Measurements from ENCODE around the gene ARPC1B. TPM values are rescaled to one million over a fixed set of nuclear protein-coding genes. Genes with fewer than 3 reads are reported as not detected.

The ARPC1B gene
- polyA plus RNA-seq, 1 experiment = 190 TPM

DNA sequence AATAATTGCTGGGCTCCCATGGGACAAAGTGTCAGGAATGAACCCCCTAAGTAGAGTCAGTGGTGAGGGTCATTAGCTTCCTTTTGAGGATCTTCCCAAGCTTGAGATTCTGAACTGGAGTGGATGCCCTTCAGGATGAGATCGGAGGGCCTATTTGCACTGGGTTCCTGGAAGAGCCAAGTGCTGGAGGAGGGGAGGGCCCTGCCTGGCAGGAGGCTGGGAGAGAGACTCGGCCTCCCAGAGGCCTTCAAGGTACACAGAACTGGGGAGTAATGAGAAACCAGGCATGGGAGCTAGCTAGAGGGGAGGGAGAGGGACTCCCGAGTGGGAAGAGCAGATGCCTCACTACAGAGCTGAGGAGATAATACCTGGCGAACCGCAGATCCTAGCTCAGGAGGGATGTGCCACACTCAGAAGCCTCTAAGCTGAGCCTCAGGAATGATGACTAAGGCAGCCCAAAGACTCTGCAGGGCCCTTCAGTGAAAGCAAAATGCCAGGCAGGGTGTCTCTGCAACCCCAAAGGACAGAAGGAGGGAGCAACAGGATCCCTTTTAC lies 24.4 kb downstream of the ARPC1B start:
- TF ChIP-seq, protein P1, sequence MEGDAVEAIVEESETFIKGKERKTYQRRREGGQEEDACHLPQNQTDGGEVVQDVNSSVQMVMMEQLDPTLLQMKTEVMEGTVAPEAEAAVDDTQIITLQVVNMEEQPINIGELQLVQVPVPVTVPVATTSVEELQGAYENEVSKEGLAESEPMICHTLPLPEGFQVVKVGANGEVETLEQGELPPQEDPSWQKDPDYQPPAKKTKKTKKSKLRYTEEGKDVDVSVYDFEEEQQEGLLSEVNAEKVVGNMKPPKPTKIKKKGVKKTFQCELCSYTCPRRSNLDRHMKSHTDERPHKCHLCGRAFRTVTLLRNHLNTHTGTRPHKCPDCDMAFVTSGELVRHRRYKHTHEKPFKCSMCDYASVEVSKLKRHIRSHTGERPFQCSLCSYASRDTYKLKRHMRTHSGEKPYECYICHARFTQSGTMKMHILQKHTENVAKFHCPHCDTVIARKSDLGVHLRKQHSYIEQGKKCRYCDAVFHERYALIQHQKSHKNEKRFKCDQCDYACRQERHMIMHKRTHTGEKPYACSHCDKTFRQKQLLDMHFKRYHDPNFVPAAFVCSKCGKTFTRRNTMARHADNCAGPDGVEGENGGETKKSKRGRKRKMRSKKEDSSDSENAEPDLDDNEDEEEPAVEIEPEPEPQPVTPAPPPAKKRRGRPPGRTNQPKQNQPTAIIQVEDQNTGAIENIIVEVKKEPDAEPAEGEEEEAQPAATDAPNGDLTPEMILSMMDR (IDR thresholded peaks at IDR 0.05; ENCODE audit: low read depth, low read length) = no peak
- Histone ChIP-seq H3K27me3 (ENCODE audit: control insufficient read depth, insufficient read depth, low read length) (no peaks in the 10 kb centered on the region), H3K4me3 (ENCODE audit: low read depth, low read length) (no peak overlapping the region), H3K27ac (ENCODE audit: low read depth, low read length) (no peak overlapping the region), H3K9me3 (ENCODE audit: control insufficient read depth, insufficient read depth, low read length) (no peaks in the 10 kb centered on the region)
- ChIA-PET CTCF (interaction anchor here (0.6 kb wide), 1 partner anchor 10 kb away, joined by 4 read pairs; no protein-coding TSS in a partner anchor), POLR2A (interaction anchor here (0.9 to 1.8 kb wide), 2 partner anchors 10 to 20 kb away, joined by 3 to 12 read pairs; partner anchors contain the start of genes BUD31 and PDAP1)
- DNase-seq (ENCODE audit: low read depth, low spot score) = no peak

DNA sequence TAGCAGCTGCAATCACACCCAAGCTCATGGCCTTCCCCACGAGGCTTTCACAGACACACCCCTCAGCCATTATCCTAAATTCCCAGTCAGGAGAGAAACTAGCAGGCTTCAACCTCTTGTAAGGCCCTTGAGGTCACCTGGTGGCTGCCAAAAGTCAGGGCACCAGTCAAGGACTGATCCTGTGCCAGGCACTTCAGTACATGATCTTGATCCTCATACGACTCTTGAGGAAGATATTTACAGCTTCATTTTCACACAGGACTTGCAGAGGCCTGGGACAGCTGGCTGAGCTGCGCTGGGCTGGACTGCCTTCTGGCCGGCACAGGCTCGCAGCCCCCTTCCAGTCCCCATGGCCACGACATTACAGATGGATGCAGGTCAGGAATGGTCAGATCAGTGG lies 25.1 kb downstream of the ARPC1B start:
- ChIA-PET CTCF (no interaction called here), POLR2A (interaction anchor here (1.8 kb wide), 1 partner anchor 9 kb away, joined by 12 read pairs; the partner anchor contains the start of genes BUD31 and PDAP1)
- no peak for DNase-seq (ENCODE audit: low read depth, low spot score)
- no peaks in the 10 kb centered on the region for H3K27me3 ChIP-seq (ENCODE audit: control insufficient read depth, insufficient read depth, low read length)
- TF ChIP-seq, protein P1 (IDR thresholded peaks at IDR 0.05; ENCODE audit: low read depth, low read length) = no peak
- H3K9me3 ChIP-seq (ENCODE audit: control insufficient read depth, insufficient read depth, low read length) = no peaks in the 10 kb centered on the region
- H3K27ac ChIP-seq (ENCODE audit: low read depth, low read length) = no peak overlapping the region
- no peak overlapping the region for H3K4me3 ChIP-seq (ENCODE audit: low read depth, low read length)

DNA sequence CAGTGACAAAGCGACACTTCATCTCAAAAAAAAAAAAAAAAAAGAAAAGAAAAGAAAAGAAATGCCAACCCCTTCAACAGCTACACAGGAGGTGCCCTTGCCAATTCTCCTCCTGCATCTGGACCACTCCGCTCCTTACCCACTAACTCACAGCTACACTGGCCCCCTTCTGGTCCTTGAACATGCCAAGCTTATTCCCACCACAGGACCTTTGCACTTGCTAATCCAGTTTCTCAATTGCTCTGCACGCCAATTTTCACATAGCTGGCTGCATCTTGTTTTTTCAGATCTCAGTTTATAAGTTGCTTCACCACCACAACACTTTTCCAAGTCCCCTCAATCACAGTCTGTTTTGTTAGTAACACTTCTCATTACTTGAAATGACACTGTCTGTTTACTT lies 28.3 kb downstream of the ARPC1B start:
- TF ChIP-seq, protein P1 (IDR thresholded peaks at IDR 0.05; ENCODE audit: low read depth, low read length) = no peak
- H3K27ac ChIP-seq (ENCODE audit: low read depth, low read length) = no peak overlapping the region
- no peaks in the 10 kb centered on the region for H3K9me3 ChIP-seq (ENCODE audit: control insufficient read depth, insufficient read depth, low read length)
- DNase-seq (ENCODE audit: low read depth, low spot score) = no peak
- CTCF ChIA-PET = no interaction called here
- no peaks in the 10 kb centered on the region for H3K27me3 ChIP-seq (ENCODE audit: control insufficient read depth, insufficient read depth, low read length)
- no peak overlapping the region for H3K4me3 ChIP-seq (ENCODE audit: low read depth, low read length)
- POLR2A ChIA-PET = interaction anchor here (0.7 kb wide), 1 partner anchor 9 kb away, joined by 6 read pairs; no protein-coding TSS in a partner anchor

DNA sequence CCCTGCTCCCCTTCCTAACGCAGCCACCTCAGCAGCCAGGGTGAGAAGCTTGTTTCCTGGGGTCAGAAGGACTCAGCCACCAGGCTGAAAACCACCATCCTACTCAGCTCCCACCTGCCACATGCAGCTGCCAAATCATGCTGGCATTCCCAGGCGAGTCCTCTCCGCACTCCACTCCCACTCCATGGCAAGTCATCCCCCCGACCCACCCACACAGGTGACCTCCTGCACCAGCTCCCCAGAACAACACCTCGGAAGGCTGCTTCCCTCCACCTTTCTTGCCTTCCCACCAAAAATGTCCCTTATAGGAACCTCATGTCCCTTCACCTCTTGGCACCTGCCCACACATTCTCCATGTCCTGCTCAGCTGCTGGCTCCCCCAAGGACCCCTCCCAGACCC lies 29.2 kb downstream of the ARPC1B start:
- Histone ChIP-seq H3K9me3 (ENCODE audit: control insufficient read depth, insufficient read depth, low read length) (no peaks in the 10 kb centered on the region), H3K27ac (ENCODE audit: low read depth, low read length) (no peak overlapping the region), H3K4me3 (ENCODE audit: low read depth, low read length) (no peak overlapping the region), H3K27me3 (ENCODE audit: control insufficient read depth, insufficient read depth, low read length) (no peaks in the 10 kb centered on the region)
- CTCF ChIA-PET = no interaction called here
- TF ChIP-seq, protein P1 (IDR thresholded peaks at IDR 0.05; ENCODE audit: low read depth, low read length) = no peak
- no peak for DNase-seq (ENCODE audit: low read depth, low spot score)
- POLR2A ChIA-PET = interaction anchor here (0.7 kb wide), 1 partner anchor 28 kb away, joined by 4 read pairs; no protein-coding TSS in a partner anchor

DNA sequence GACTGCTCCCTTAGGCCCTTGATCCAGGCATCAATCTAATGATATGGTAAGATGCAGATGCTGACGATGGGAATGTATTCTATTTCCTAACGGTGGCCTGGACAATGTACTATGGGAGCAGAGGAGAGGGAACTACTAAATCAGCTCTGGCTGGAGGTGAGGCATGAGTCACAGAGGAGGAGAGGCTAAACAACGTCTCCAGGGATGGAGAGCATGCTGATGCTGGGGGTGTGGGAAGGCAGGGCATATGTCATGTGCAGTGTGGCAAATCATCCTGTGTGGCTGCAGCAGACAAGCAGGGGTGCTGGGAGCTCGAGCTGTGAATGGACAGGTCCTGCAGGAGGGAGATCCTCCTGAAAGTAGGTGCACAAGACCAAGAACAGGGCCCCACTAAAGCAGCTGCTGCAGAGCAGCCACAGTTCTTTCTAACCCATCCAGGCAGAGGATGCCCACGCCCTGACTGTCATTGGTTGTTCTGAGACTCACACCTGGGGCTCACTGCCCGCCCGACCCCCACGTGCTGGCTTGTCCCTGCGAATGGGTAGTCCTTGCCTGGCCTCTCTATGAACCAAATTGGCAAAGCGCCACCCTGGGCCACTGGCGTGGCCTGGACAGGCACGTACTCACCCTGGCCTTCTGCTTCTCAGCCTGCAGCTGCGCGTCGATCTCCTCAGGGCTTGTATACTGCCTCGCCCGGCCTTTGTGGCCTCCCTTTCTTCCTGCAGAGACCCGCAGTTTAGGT lies 29.9 kb downstream of the ARPC1B start:
- CTCF ChIA-PET = no interaction called here

More for the DNA sequence above, 29.9 kb downstream of the ARPC1B start:
- DNase-seq (ENCODE audit: low read depth, low spot score) = no peak
- Histone ChIP-seq H3K4me3 (ENCODE audit: low read depth, low read length) (no peak overlapping the region), H3K9me3 (ENCODE audit: control insufficient read depth, insufficient read depth, low read length) (no peaks in the 10 kb centered on the region), H3K27me3 (ENCODE audit: control insufficient read depth, insufficient read depth, low read length) (no peaks in the 10 kb centered on the region), H3K27ac (ENCODE audit: low read depth, low read length) (no peak overlapping the region)
- POLR2A ChIA-PET = interaction anchor here (0.7 kb wide), 1 partner anchor 28 kb away, joined by 4 read pairs; no protein-coding TSS in a partner anchor
- TF ChIP-seq, protein P1 (IDR thresholded peaks at IDR 0.05; ENCODE audit: low read depth, low read length) = no peak

Data from AG04450 (cell line).